Heart left ventricle (tissue), 16 donors: ENCODE results near the gene CDH8. TPM values are rescaled to one million over a fixed set of nuclear protein-coding genes. Genes with fewer than 3 reads are reported as not detected.

Source experiments
- ATAC-seq, 4 donors: fragments of 200-7000 bp; cut with Tn5 transposase; one replicate each; pipeline ENCODE4 v1.9.1; 2020 to 2022; ENCODE audit warnings: moderate library complexity in 4 of 4, mild to moderate bottlenecking in 3 of 4, moderate number of reproducible peaks in 1 of 4
- DNase-seq, 5 donors: peaks; one replicate each; pipeline ENCODE4 v3.0.0-alpha.2; 2020
- H3K27ac ChIP-seq, 12 donors: fragments of 200-600 bp; sonication (generic) in 4 of 12; one replicate each; pipeline versions ENCODE4 v1.5.0 to v1.8.0; 2016 to 2022; ENCODE audit warnings: mild to moderate bottlenecking in 2 of 12
- H3K27me3 ChIP-seq, 9 donors: fragments of 200-600 bp; sonication (generic) in 2 of 9; one replicate each; pipeline versions ENCODE4 v1.5.1 to v1.8.0; 2016 to 2022; ENCODE audit warnings: mild to moderate bottlenecking in 3 of 9
- H3K36me3 ChIP-seq, 9 donors: fragments of 200-600 bp; sonication (generic) in 2 of 9; one replicate each; pipeline versions ENCODE4 v1.5.0 to v1.8.0; 2018 to 2022; ENCODE audit warnings: mild to moderate bottlenecking in 2 of 9
- H3K4me1 ChIP-seq, 12 donors: fragments of 200-600 bp; sonication (generic) in 4 of 12; one replicate each; pipeline versions ENCODE4 v1.5.0 to v1.8.0; 2016 to 2022; ENCODE audit warnings: mild to moderate bottlenecking in 3 of 12
- H3K4me3 ChIP-seq, 12 donors: fragments of 200-600 bp; sonication (generic) in 4 of 12; one replicate each; pipeline versions ENCODE4 v1.5.0 to v1.8.0; 2017 to 2022; ENCODE audit warnings: mild to moderate bottlenecking in 9 of 12, moderate library complexity in 4 of 12
- H3K9me3 ChIP-seq, 12 donors: fragments of 200-600 bp; sonication (generic) in 4 of 12; one replicate each; pipeline versions ENCODE4 v1.5.0 to v1.8.0; 2016 to 2022; ENCODE audit warnings: mild to moderate bottlenecking in 1 of 12
- POLR2A ChIP-seq, 2 donors: fragments of 450-650 bp; IDR thresholded peaks; one replicate each; pipeline ENCODE4 v1.6.1; 2017; ENCODE audit warnings: antibody characterized with exemption in 2 of 2, mild to moderate bottlenecking in 2 of 2, moderate library complexity in 2 of 2
- WGBS, 4 donors: extraction: QIAGEN DNeasy Blood & Tissue Kit in 2 of 4; methylation state at CpG; one replicate each; pipeline versions ENCODE4 v1.1.5 to v1.1.7; 2013 to 2018; 5-methylcytosine and 5-hydroxymethylcytosine counted together
- intact Hi-C, 10 donors: fragments of 100-400 bp; cut with DNase I; formaldehyde crosslinking; loops; one replicate each; pipeline versions ENCODE4 v1.11.1 to v1.14.2; 2022
- polyA plus RNA-seq, 2 donors: library from polyadenylated mRNA; stranded (reverse); fragments of 200-250 nt; gene quantifications; one replicate each; pipeline ENCODE4 v1.2.3, GENCODE V29; 2013
- total RNA-seq, 9 donors: library from RNA; depleted of rRNA in 2 of 9; stranded (reverse); fragments of >200 nt in 2 of 9; fragmentation: NEBNext Ultra II Directional in 3 of 9; extraction: Animal tissue kit (Norgen Biotek cat#: 25700) in 3 of 9; gene quantifications; one replicate each; pipeline versions ENCODE4 v1.1.0 to v1.2.4, GENCODE V29; 2016 to 2023
- TF ChIP-seq, protein P1 (sequence below), 12 donors: fragments of 200-600 bp; sonication (generic) in 4 of 12; IDR thresholded peaks; one replicate each; pipeline versions ENCODE4 v1.5.0 to v1.8.0; 2018 to 2022; ENCODE audit warnings: antibody characterized with exemption in 12 of 12, mild to moderate bottlenecking in 5 of 12
- donor health status: ischemic (EF 13 %, LVEDD 7.1; RV severe dilation, severe dysfunction).
- donor health status: healthy with polysubstance abuse.
- donor health status: DM: no; HTN: yes; CAD: no.
- donor health status: DM: no; HTN: no; CAD: no.
- donor health status: ischemic (EF 25% LVEDD 6.9; RV normal size, moderate dysfunction).
- donor health status: ischemic (EF 25% LVEDD 5.7; RV mildly dilated, moderate dysfunction).
- donor health status: healthy.
- donor health status: DM: yes; HTN: yes; CAD: no.
- donor health status: ischemic (EF 35%, LVEDD 5.7; RV mildly dilated, moderate dysfunction).
- donor health status: nonischemic (EF 11% LVEDD 7.7; RV severe dilation, severe dysfunction).
- donor health status: DM: yes; HTN: yes; CAD: no.
- donor health status: PGD.
- donor health status: ischemic (EF 29% LVEDD 5.4; RV normal size, mild dysfunction).
- donor health status: nonischemic (EF 23%, LVEDD 6.1; RV moderate dilation, normal function).

CDH8 gene
- total and polyA plus RNA-seq, 11 donors: 0.01 to 1.3 (median 0.37) TPM; not detected in 4

DNA sequence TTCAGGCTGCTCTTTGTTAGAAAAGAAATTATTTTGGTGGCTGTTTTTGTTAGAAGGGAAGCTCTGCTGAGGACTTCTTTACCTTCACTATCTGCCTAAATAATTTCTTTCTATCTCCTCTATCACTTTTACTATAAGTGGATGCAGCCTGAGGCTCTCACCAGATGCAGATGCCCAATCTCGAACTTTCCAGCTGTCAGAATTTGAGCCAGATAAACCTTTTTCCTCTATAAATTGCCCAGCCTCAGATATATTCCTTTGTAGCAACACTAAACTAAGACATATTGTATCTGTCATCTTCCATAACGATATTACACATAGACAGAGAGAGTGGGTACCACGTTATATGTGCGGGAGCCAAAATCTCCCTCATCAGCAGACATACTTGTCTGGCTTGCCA, 15.7 kb upstream of the CDH8 start:
- Histone ChIP-seq H3K4me3 (no peak overlapping the region), H3K9me3 (no peaks in the 10 kb centered on the region), H3K36me3 (no peaks in the 10 kb centered on the region), H3K27me3 (peaks cover 0 to 5% (median 0%) of the 10 kb centered on the region in 9 donors), H3K27ac (no peak overlapping the region), H3K4me1 (no peaks in the 10 kb centered on the region)
- intact Hi-C loops: no loop called here
- DNase-seq (no peak), ATAC-seq (no peak)
- 81 to 91% (median 83%) methylated on average over 4 of the region's 4 CpGs for WGBS, 4 donors
- TF ChIP-seq, protein P1, sequence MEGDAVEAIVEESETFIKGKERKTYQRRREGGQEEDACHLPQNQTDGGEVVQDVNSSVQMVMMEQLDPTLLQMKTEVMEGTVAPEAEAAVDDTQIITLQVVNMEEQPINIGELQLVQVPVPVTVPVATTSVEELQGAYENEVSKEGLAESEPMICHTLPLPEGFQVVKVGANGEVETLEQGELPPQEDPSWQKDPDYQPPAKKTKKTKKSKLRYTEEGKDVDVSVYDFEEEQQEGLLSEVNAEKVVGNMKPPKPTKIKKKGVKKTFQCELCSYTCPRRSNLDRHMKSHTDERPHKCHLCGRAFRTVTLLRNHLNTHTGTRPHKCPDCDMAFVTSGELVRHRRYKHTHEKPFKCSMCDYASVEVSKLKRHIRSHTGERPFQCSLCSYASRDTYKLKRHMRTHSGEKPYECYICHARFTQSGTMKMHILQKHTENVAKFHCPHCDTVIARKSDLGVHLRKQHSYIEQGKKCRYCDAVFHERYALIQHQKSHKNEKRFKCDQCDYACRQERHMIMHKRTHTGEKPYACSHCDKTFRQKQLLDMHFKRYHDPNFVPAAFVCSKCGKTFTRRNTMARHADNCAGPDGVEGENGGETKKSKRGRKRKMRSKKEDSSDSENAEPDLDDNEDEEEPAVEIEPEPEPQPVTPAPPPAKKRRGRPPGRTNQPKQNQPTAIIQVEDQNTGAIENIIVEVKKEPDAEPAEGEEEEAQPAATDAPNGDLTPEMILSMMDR (IDR thresholded peaks at IDR 0.05): no peak
- TF ChIP-seq POLR2A (IDR thresholded peaks at IDR 0.05): no peak

DNA sequence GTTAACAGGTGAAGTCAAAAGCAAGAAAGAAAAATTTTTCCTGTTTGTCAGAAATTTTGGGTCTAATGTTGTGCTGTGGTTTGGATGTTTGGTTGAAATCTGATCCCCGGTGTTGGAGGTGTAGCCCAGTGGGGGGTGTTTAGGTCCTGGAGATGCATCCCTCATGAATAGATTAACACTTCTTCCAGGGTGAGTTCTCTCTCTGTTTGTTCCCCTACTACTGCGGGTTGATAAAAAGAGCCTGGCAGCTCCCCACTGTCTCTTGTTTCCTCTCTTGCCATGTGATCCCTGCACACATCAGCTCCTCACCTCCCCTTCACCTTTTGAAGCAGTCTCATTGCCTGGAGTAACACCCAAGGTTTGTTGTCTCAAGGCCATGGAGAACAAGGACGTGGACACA, 14.6 kb upstream of the CDH8 start:
- TF ChIP-seq POLR2A (IDR thresholded peaks at IDR 0.05): no peak
- TF ChIP-seq, protein P1 (IDR thresholded peaks at IDR 0.05): no peak
- DNase-seq (no peak), ATAC-seq (no peak)
- intact Hi-C loops: no loop called here
- no peak overlapping the region for H3K27ac ChIP-seq
- no peaks in the 10 kb centered on the region for H3K36me3 ChIP-seq
- no peak overlapping the region for H3K4me3 ChIP-seq
- H3K4me1 ChIP-seq: no peaks in the 10 kb centered on the region
- H3K9me3 ChIP-seq: no peaks in the 10 kb centered on the region
- 19 to 31% (median 29%) methylated on average over 3 of the region's 3 CpGs for WGBS, 4 donors
- H3K27me3 ChIP-seq: peaks cover 0 to 6% (median 0%) of the 10 kb centered on the region in 9 donors

DNA sequence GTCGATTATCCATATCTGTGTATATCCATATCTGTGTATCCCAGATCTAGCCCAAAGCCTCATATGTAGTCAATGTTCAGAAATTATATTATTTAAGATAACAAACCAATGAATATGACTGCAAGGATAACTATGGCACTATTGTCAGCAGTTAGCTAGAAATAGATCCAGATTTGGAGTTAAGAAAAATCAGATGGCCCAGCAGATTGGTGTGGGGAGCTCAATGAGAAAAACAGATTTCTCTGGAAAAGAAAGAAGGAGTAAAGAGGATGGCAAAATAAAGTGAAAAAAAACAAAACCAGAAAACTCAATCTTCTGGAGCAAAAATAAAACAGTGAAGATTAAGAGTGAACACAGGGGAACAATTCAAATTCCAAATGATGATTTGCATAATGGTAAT, 10.6 kb upstream of the CDH8 start:
- Histone ChIP-seq H3K4me3 (no peak overlapping the region), H3K27ac (no peak overlapping the region), H3K4me1 (no peaks in the 10 kb centered on the region), H3K27me3 (peaks cover 0 to 20% (median 0%) of the 10 kb centered on the region in 9 donors), H3K36me3 (no peaks in the 10 kb centered on the region), H3K9me3 (no peaks in the 10 kb centered on the region)
- intact Hi-C loops: no loop called here
- DNase-seq (no peak), ATAC-seq (no peak)
- 88 to 96% (median 91%) methylated on average over 1 of the region's 1 CpG for WGBS, 4 donors
- TF ChIP-seq, protein P1 (IDR thresholded peaks at IDR 0.05): no peak
- no peak for TF ChIP-seq POLR2A (IDR thresholded peaks at IDR 0.05)

DNA sequence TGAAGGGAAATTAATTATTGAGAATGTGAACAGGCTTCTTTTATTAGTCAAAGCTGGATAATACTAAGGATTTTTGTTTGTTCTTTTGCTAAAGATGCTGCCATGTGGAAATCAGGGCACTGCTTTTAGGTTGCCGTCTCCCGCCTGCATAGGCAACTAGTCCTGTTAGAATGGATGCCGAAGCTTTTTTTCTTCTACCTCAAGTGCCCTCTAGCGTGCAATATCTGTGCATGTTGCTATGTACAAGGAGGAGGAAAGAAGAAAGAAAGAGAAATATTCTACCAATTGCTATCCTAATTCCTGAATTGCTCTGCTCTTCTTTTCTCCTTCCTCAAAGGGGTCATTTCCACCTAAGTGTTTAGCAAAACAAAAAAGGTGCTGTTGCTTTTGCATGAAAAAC, 5.2 kb upstream of the CDH8 start:
- Histone ChIP-seq H3K27me3 (peaks cover 0 to 43% (median 15%) of the 10 kb centered on the region in 9 donors), H3K27ac (no peak overlapping the region), H3K36me3 (no peaks in the 10 kb centered on the region), H3K9me3 (no peaks in the 10 kb centered on the region), H3K4me3 (no peak overlapping the region), H3K4me1 (peaks cover 0 to 2% (median 0%) of the 10 kb centered on the region in 12 donors)
- intact Hi-C loops: no loop called here
- ATAC-seq: peak in 3 of 4 donors; percentile 41 to 59 (median 58)
- DNase-seq: no peak
- no peak for TF ChIP-seq POLR2A (IDR thresholded peaks at IDR 0.05)
- TF ChIP-seq, protein P1 (IDR thresholded peaks at IDR 0.05): peak in 8 of 12 donors; percentile 15 to 43 (median 40)
- WGBS, 4 donors: 3 to 7% (median 4%) methylated on average over 4 of the region's 4 CpGs
